ENCODE data around the gene ATP4B. TPM values are rescaled to one million over a fixed set of nuclear protein-coding genes. Genes with fewer than 3 reads are reported as not detected.
A peak's percentile ranks its signal among the peaks of the same experiment; 100 is the strongest.
"Not testable (repeated sequence)": the region's sequence is repeated elsewhere in the genome, so short reads cannot be mapped to it uniquely, and the experiment has no call there.

ATP4B gene
- polyA plus RNA-seq, 3 donors: 0.29 to 0.69 (median 0.40) TPM

- DNase-seq (ENCODE audit: low read depth in 3 of 3, low spot score in 2 of 3): no peak
Observed at GRCh38 chr13:113627136-113627535, 30.9 kb downstream of the ATP4B start.

GRCh38 chr13:113625965-113626721 lies 31.9 kb downstream of the ATP4B start:
- DNase-seq (ENCODE audit: low read depth in 3 of 3, low spot score in 2 of 3): no peak

GRCh38 chr13:113624640-113625304 lies 33.2 kb downstream of the ATP4B start:
- not testable (repeated sequence) for DNase-seq (ENCODE audit: low read depth in 3 of 3, low spot score in 2 of 3)

GRCh38 chr13:113624235-113624587 lies 33.8 kb downstream of the ATP4B start:
- DNase-seq (ENCODE audit: low read depth in 3 of 3, low spot score in 2 of 3): no peak

- DNase-seq (ENCODE audit: low read depth in 3 of 3, low spot score in 2 of 3): no peak
Observed at GRCh38 chr13:113623491-113624234, 34.3 kb downstream of the ATP4B start.

- DNase-seq (ENCODE audit: low read depth in 3 of 3, low spot score in 2 of 3): no peak
Observed at GRCh38 chr13:113622791-113623490, 35.1 kb downstream of the ATP4B start.

GRCh38 chr13:113621986-113622550 lies 35.9 kb downstream of the ATP4B start:
- not testable (repeated sequence) for DNase-seq (ENCODE audit: low read depth in 3 of 3, low spot score in 2 of 3)

- not testable (repeated sequence) for DNase-seq (ENCODE audit: low read depth in 3 of 3, low spot score in 2 of 3)
Observed at GRCh38 chr13:113621498-113621897, 36.5 kb downstream of the ATP4B start.

GRCh38 chr13:113621046-113621445 lies 37.0 kb downstream of the ATP4B start:
- DNase-seq (ENCODE audit: low read depth in 3 of 3, low spot score in 2 of 3): no peak

GRCh38 chr13:113620036-113620796 lies 37.8 kb downstream of the ATP4B start:
- no peak for DNase-seq (ENCODE audit: low read depth in 3 of 3, low spot score in 2 of 3)

- DNase-seq (ENCODE audit: low read depth in 3 of 3, low spot score in 2 of 3): no peak
Observed at GRCh38 chr13:113618455-113618854, 39.5 kb downstream of the ATP4B start.

- no peak for DNase-seq (ENCODE audit: low read depth in 3 of 3, low spot score in 2 of 3)
Observed at GRCh38 chr13:113617961-113618360, 40.0 kb downstream of the ATP4B start.

- peak; percentile 53 to 80 (median 63) for DNase-seq (ENCODE audit: low read depth in 3 of 3, low spot score in 2 of 3)
Observed at GRCh38 chr13:113616991-113617749, 40.8 kb downstream of the ATP4B start.

- peak in 1 of 3 donors; percentile 23 for DNase-seq (ENCODE audit: low read depth in 3 of 3, low spot score in 2 of 3)
Observed at GRCh38 chr13:113616281-113616906, 41.6 kb downstream of the ATP4B start.

GRCh38 chr13:113613789-113614379 lies 44.1 kb downstream of the ATP4B start:
- no peak for DNase-seq (ENCODE audit: low read depth in 3 of 3, low spot score in 2 of 3)

GRCh38 chr13:113612607-113613006 lies 45.4 kb downstream of the ATP4B start:
- DNase-seq (ENCODE audit: low read depth in 3 of 3, low spot score in 2 of 3): no peak

GRCh38 chr13:113611996-113612395 lies 46.0 kb downstream of the ATP4B start:
- no peak for DNase-seq (ENCODE audit: low read depth in 3 of 3, low spot score in 2 of 3)

- DNase-seq (ENCODE audit: low read depth in 3 of 3, low spot score in 2 of 3): no peak
Observed at GRCh38 chr13:113610266-113610665, 47.7 kb downstream of the ATP4B start.

Measured in right renal cortex interstitium (tissue), 3 donors.